HUES48 (cell line): ENCODE measurements around the gene DUSP1.
A peak's percentile ranks its signal among the peaks of the same experiment; 100 is the strongest.

Experiments
- H3K27ac ChIP-seq: one replicate; pipeline ENCODE4 v1.7.0; 2013; ENCODE audit warnings: low read depth, low read length, inconsistent platforms
- H3K27me3 ChIP-seq: 2 replicates; pipeline ENCODE4 v1.6.1; 2013; ENCODE audit warnings: mild to moderate bottlenecking, low read length; ENCODE audit not compliant: control insufficient read depth, insufficient read depth
- H3K36me3 ChIP-seq: 2 replicates; pipeline ENCODE4 v1.6.1; 2013; ENCODE audit warnings: low read length; ENCODE audit not compliant: control insufficient read depth, insufficient read depth
- H3K4me1 ChIP-seq: 2 replicates; pipeline ENCODE4 v1.6.1; 2013; ENCODE audit warnings: mild to moderate bottlenecking, low read length; ENCODE audit not compliant: control insufficient read depth, insufficient read depth
- H3K4me3 ChIP-seq: 2 replicates; pipeline ENCODE4 v1.5.1; 2013; ENCODE audit warnings: mild to moderate bottlenecking, low read depth, low read length
- H3K9ac ChIP-seq: 2 replicates; pipeline ENCODE4 v1.6.1; 2013; ENCODE audit warnings: mild to moderate bottlenecking, low read depth, low read length, moderate library complexity
- H3K9me3 ChIP-seq: 2 replicates; pipeline ENCODE4 v1.6.1; 2013; ENCODE audit warnings: low read length; ENCODE audit not compliant: control insufficient read depth, insufficient read depth

Gene DUSP1

GRCh38 chr5:172758077-172758833 lies 12.7 kb downstream of the DUSP1 start:
- Histone ChIP-seq H3K27ac (peak overlapping the region; percentile 66), H3K27me3 (peaks cover 5% of the 10 kb centered on the region; the same call in 1 of the 2 replicates), H3K9me3 (no peaks in the 10 kb centered on the region), H3K4me3 (no peak overlapping the region), H3K36me3 (no peaks in the 10 kb centered on the region), H3K4me1 (peaks cover 7% of the 10 kb centered on the region; the same call in 1 of the 2 replicates), H3K9ac (no peak overlapping the region)

GRCh38 chr5:172757394-172758010 lies 13.5 kb downstream of the DUSP1 start:
- no peaks in the 10 kb centered on the region for H3K36me3 ChIP-seq
- H3K27ac ChIP-seq = peak overlapping the region; percentile 66
- no peak overlapping the region for H3K9ac ChIP-seq
- no peaks in the 10 kb centered on the region for H3K9me3 ChIP-seq
- H3K4me3 ChIP-seq = no peak overlapping the region
- H3K4me1 ChIP-seq = peaks cover 7% of the 10 kb centered on the region; the same call in 1 of the 2 replicates
- H3K27me3 ChIP-seq = peaks cover 5% of the 10 kb centered on the region; the same call in 1 of the 2 replicates

- H3K27ac ChIP-seq = no peak overlapping the region
- no peaks in the 10 kb centered on the region for H3K36me3 ChIP-seq
- H3K9ac ChIP-seq = no peak overlapping the region
- H3K4me3 ChIP-seq = no peak overlapping the region
- peaks cover 7% of the 10 kb centered on the region; the same call in 1 of the 2 replicates for H3K4me1 ChIP-seq
- no peaks in the 10 kb centered on the region for H3K9me3 ChIP-seq
- H3K27me3 ChIP-seq = peaks cover 5% of the 10 kb centered on the region; the same call in 1 of the 2 replicates
Measured at GRCh38 chr5:172756764-172757393, 14.1 kb downstream of the DUSP1 start.

- no peaks in the 10 kb centered on the region for H3K36me3 ChIP-seq
- peaks cover 5% of the 10 kb centered on the region; the same call in 1 of the 2 replicates for H3K27me3 ChIP-seq
- H3K27ac ChIP-seq = no peak overlapping the region
- no peak overlapping the region for H3K4me3 ChIP-seq
- H3K4me1 ChIP-seq = peaks cover 7% of the 10 kb centered on the region; the same call in 1 of the 2 replicates
- H3K9me3 ChIP-seq = no peaks in the 10 kb centered on the region
- no peak overlapping the region for H3K9ac ChIP-seq
Measured at GRCh38 chr5:172754596-172755356, 16.2 kb downstream of the DUSP1 start.

GRCh38 chr5:172753101-172753500 lies 17.9 kb downstream of the DUSP1 start:
- H3K4me1 ChIP-seq = peaks cover 6% of the 10 kb centered on the region
- no peaks in the 10 kb centered on the region for H3K36me3 ChIP-seq
- H3K4me3 ChIP-seq = no peak overlapping the region
- no peak overlapping the region for H3K9ac ChIP-seq
- peaks cover 3% of the 10 kb centered on the region; the same call in 1 of the 2 replicates for H3K27me3 ChIP-seq
- no peaks in the 10 kb centered on the region for H3K9me3 ChIP-seq
- no peak overlapping the region for H3K27ac ChIP-seq

GRCh38 chr5:172751761-172752510 lies 19.1 kb downstream of the DUSP1 start:
- H3K9me3 ChIP-seq = no peaks in the 10 kb centered on the region
- H3K9ac ChIP-seq = no peak overlapping the region
- H3K27ac ChIP-seq = no peak overlapping the region
- peaks cover 3% of the 10 kb centered on the region for H3K4me1 ChIP-seq
- no peak overlapping the region for H3K4me3 ChIP-seq
- H3K36me3 ChIP-seq = no peaks in the 10 kb centered on the region
- 0 out of 2 replicates have a peak, but pooled peaks cover 3% of the 10 kb centered on the region for H3K27me3 ChIP-seq

- Histone ChIP-seq H3K27me3 (0 out of 2 replicates have a peak, but pooled peaks cover 3% of the 10 kb centered on the region), H3K4me3 (no peak overlapping the region), H3K27ac (no peak overlapping the region), H3K36me3 (no peaks in the 10 kb centered on the region), H3K9me3 (no peaks in the 10 kb centered on the region), H3K4me1 (peaks cover 3% of the 10 kb centered on the region), H3K9ac (no peak overlapping the region)
Measured at GRCh38 chr5:172749881-172750633, 20.9 kb downstream of the DUSP1 start.

- Histone ChIP-seq H3K9me3 (no peaks in the 10 kb centered on the region), H3K9ac (no peak overlapping the region), H3K27me3 (0 out of 2 replicates have a peak, but pooled peaks cover 3% of the 10 kb centered on the region), H3K4me1 (peaks cover 3% of the 10 kb centered on the region), H3K36me3 (no peaks in the 10 kb centered on the region), H3K27ac (no peak overlapping the region), H3K4me3 (no peak overlapping the region)
Measured at GRCh38 chr5:172749076-172749475, 21.9 kb downstream of the DUSP1 start.

- Histone ChIP-seq H3K4me1 (peaks cover 3% of the 10 kb centered on the region), H3K27me3 (0 out of 2 replicates have a peak, but pooled peaks cover 3% of the 10 kb centered on the region), H3K9ac (0 out of 2 replicates have a peak overlapping the region, but pooled peaks have one; percentile 1), H3K36me3 (no peaks in the 10 kb centered on the region), H3K27ac (no peak overlapping the region), H3K9me3 (no peaks in the 10 kb centered on the region), H3K4me3 (0 out of 2 replicates have a peak overlapping the region, but pooled peaks have one; percentile 9)
Measured at GRCh38 chr5:172748341-172748843, 22.6 kb downstream of the DUSP1 start.
